IPS DF 6.9 (cell line): ENCODE data around the gene SGCB.
"Not testable (repeated sequence)": the region's sequence is repeated elsewhere in the genome, so short reads cannot be mapped to it uniquely, and the experiment has no call there.

Experiments used
- DNase-seq: peaks from one replicate; pipeline ENCODE4 v3.0.0-alpha.2; 2013; ENCODE audit warnings: low read depth, low spot score
- H3K27ac ChIP-seq: one replicate; pipeline ENCODE4 v1.5.1; 2013; ENCODE audit warnings: low read length, control low read depth
- H3K27me3 ChIP-seq: 2 replicates; pipeline ENCODE4 v1.6.1; 2013; ENCODE audit warnings: mild to moderate bottlenecking, low read length; ENCODE audit not compliant: control insufficient read depth, insufficient read depth
- H3K36me3 ChIP-seq: 2 replicates; pipeline ENCODE4 v1.6.1; 2013; ENCODE audit warnings: low read length; ENCODE audit not compliant: control insufficient read depth, insufficient read depth
- H3K4me1 ChIP-seq: 2 replicates; pipeline ENCODE4 v1.6.1; 2013; ENCODE audit warnings: low read length; ENCODE audit not compliant: control insufficient read depth, insufficient read depth
- H3K4me3 ChIP-seq: 2 replicates; pipeline ENCODE4 v1.5.1; 2013; ENCODE audit warnings: mild to moderate bottlenecking, low read length
- H3K9me3 ChIP-seq: 2 replicates; pipeline ENCODE4 v1.6.1; 2013; ENCODE audit warnings: low read length, inconsistent platforms; ENCODE audit not compliant: control insufficient read depth, insufficient read depth
- WGBS: extraction: QIAGEN DNeasy Blood & Tissue Kit; methylation state at CpG from one replicate; pipeline ENCODE4 v1.1.7; 2013; ENCODE audit warnings: mixed read lengths, missing lambda C conversion rate; ENCODE audit not compliant: insufficient read length, insufficient coverage; 5-methylcytosine and 5-hydroxymethylcytosine counted together

Gene SGCB

GRCh38 chr4:52038103-52038912 lies at the start of gene SGCB:
Gene SGCB (minus strand): TSS chr4:52038299. CDS start chr4:52038259, 40 bp downstream.
- Histone ChIP-seq H3K27ac (no peak within 1 kb of the TSS), H3K36me3 (no peaks in the 10 kb centered on the region), H3K4me1 (no peaks in the 10 kb centered on the region), H3K9me3 (no peaks in the 10 kb centered on the region), H3K4me3 (peak within 1 kb of the TSS; percentile 52), H3K27me3 (no peaks in the 10 kb centered on the region)
- WGBS = no CpG with 5 or more reads among the region's 70 CpGs
- no peak for DNase-seq

GRCh38 chr4:52086425-52086824 lies 48.3 kb upstream of the SGCB start:
- not testable (repeated sequence) for DNase-seq, H3K4me3 ChIP-seq, H3K36me3 ChIP-seq, H3K27me3 ChIP-seq, H3K4me1 ChIP-seq, H3K27ac ChIP-seq, H3K9me3 ChIP-seq
- no CpG with 5 or more reads among the region's 1 CpG for WGBS

GRCh38 chr4:52081216-52081615 lies 43.1 kb upstream of the SGCB start:
- H3K4me3 ChIP-seq = no peak overlapping the region
- H3K36me3 ChIP-seq = no peaks in the 10 kb centered on the region
- no peaks in the 10 kb centered on the region for H3K4me1 ChIP-seq
- H3K27me3 ChIP-seq = no peaks in the 10 kb centered on the region
- H3K9me3 ChIP-seq = no peaks in the 10 kb centered on the region
- no peak overlapping the region for H3K27ac ChIP-seq
- no peak for DNase-seq

- no CpG with 5 or more reads among the region's 2 CpGs for WGBS
- Histone ChIP-seq H3K9me3 (no peaks in the 10 kb centered on the region), H3K36me3 (no peaks in the 10 kb centered on the region), H3K4me1 (no peaks in the 10 kb centered on the region), H3K27me3 (no peaks in the 10 kb centered on the region), H3K4me3 (no peak overlapping the region), H3K27ac (no peak overlapping the region)
- DNase-seq = no peak
Measured at GRCh38 chr4:52079659-52080058, 41.6 kb upstream of the SGCB start.

GRCh38 chr4:52076731-52077130 lies 38.6 kb upstream of the SGCB start:
- peak; percentile 39 for DNase-seq
- no peaks in the 10 kb centered on the region for H3K36me3 ChIP-seq
- no CpG with 5 or more reads among the region's 26 CpGs for WGBS
- H3K4me1 ChIP-seq = no peaks in the 10 kb centered on the region
- H3K27me3 ChIP-seq = no peaks in the 10 kb centered on the region
- no peaks in the 10 kb centered on the region for H3K9me3 ChIP-seq
- peak overlapping the region; percentile 32; the same call in 1 of the 2 replicates for H3K4me3 ChIP-seq
- no peak overlapping the region for H3K27ac ChIP-seq

GRCh38 chr4:52071791-52072546 lies 33.9 kb upstream of the SGCB start:
- no peaks in the 10 kb centered on the region for H3K27me3 ChIP-seq
- WGBS = no CpG with 5 or more reads among the region's 10 CpGs
- no peak overlapping the region for H3K27ac ChIP-seq
- H3K9me3 ChIP-seq = no peaks in the 10 kb centered on the region
- no peak overlapping the region for H3K4me3 ChIP-seq
- DNase-seq = no peak
- H3K36me3 ChIP-seq = no peaks in the 10 kb centered on the region
- no peaks in the 10 kb centered on the region for H3K4me1 ChIP-seq

GRCh38 chr4:52069571-52069970 lies 31.5 kb upstream of the SGCB start:
- no CpG with 5 or more reads among the region's 1 CpG for WGBS
- Histone ChIP-seq H3K9me3 (no peaks in the 10 kb centered on the region), H3K4me3 (no peak overlapping the region), H3K4me1 (no peaks in the 10 kb centered on the region), H3K36me3 (no peaks in the 10 kb centered on the region), H3K27me3 (no peaks in the 10 kb centered on the region), H3K27ac (no peak overlapping the region)
- DNase-seq = no peak

GRCh38 chr4:52059372-52059771 lies 21.3 kb upstream of the SGCB start:
- H3K27me3 ChIP-seq = no peaks in the 10 kb centered on the region
- WGBS = no CpG with 5 or more reads among the region's 3 CpGs

GRCh38 chr4:52058275-52058674 lies 20.2 kb upstream of the SGCB start:
- no peaks in the 10 kb centered on the region for H3K9me3 ChIP-seq
- WGBS = no CpG with 5 or more reads among the region's 1 CpG
- H3K27ac ChIP-seq = no peak overlapping the region
- no peaks in the 10 kb centered on the region for H3K36me3 ChIP-seq
- no peak for DNase-seq
- no peak overlapping the region for H3K4me3 ChIP-seq
- no peaks in the 10 kb centered on the region for H3K27me3 ChIP-seq
- no peaks in the 10 kb centered on the region for H3K4me1 ChIP-seq

More at GRCh38 chr4:52059372-52059771, 21.3 kb upstream of the SGCB start:
- Histone ChIP-seq H3K36me3 (no peaks in the 10 kb centered on the region), H3K27ac (no peak overlapping the region), H3K4me1 (no peaks in the 10 kb centered on the region), H3K9me3 (no peaks in the 10 kb centered on the region), H3K4me3 (no peak overlapping the region)
- DNase-seq = no peak

GRCh38 chr4:52057196-52057595 lies 19.1 kb upstream of the SGCB start:
- H3K27ac ChIP-seq = no peak overlapping the region
- no peak for DNase-seq
- H3K4me3 ChIP-seq = no peak overlapping the region
- no peaks in the 10 kb centered on the region for H3K4me1 ChIP-seq
- H3K36me3 ChIP-seq = no peaks in the 10 kb centered on the region
- no peaks in the 10 kb centered on the region for H3K27me3 ChIP-seq
- H3K9me3 ChIP-seq = no peaks in the 10 kb centered on the region
